HepG2 (cell line): ENCODE results near the gene LMX1B.

Experiments
- ATF3 ChIP-seq: sonication (generic); formaldehyde crosslinking; IDR thresholded peaks from 2 replicates; pipeline ENCODE4 v1.4.0; 2020; ENCODE audit warnings: missing genetic modification reagents
- CEBPB ChIP-seq: IDR thresholded peaks from 2 replicates; pipeline ENCODE4 v1.6.1; 2011; ENCODE audit warnings: low read depth, low read length, improper control_type of control experiment, borderline replicate concordance
- EZH2 ChIP-seq: conservative IDR thresholded peaks from 2 replicates; pipeline ENCODE4 v1.6.1; 2012; ENCODE audit warnings: mild to moderate bottlenecking, low read depth, low read length, moderate library complexity
- GATAD2A ChIP-seq: IDR thresholded peaks from 2 replicates; pipeline ENCODE4 v1.6.1; 2016
- HDAC2 ChIP-seq: sonication (generic); formaldehyde crosslinking; IDR thresholded peaks from 2 replicates; pipeline ENCODE4 v1.4.0; 2020; ENCODE audit warnings: missing genetic modification reagents
- MAFG ChIP-seq: sonication (generic); formaldehyde crosslinking; IDR thresholded peaks from 2 replicates; pipeline ENCODE4 v1.5.1; 2020; ENCODE audit warnings: mild to moderate bottlenecking, missing genetic modification reagents
- POLR2AphosphoS5 ChIP-seq: IDR thresholded peaks from 2 replicates; pipeline ENCODE4 v1.6.1; 2012; ENCODE audit warnings: low read depth, low read length
- TF ChIP-seq, protein P1 (sequence below): sonication (generic); formaldehyde crosslinking; IDR thresholded peaks from 2 replicates; pipeline ENCODE4 v1.5.0; 2020; ENCODE audit warnings: mild to moderate bottlenecking, missing genetic modification reagents, moderate library complexity

GRCh38 chr9:126665644-126666035 is 51.9 kb downstream of the LMX1B start:
- TF ChIP-seq CEBPB (no peak), HDAC2 (CRISPR knock-in tag) (no peak), ATF3 (CRISPR knock-in tag) (no peak), MAFG (CRISPR knock-in tag) (no peak), POLR2AphosphoS5 (no peak), EZH2 (no peak), GATAD2A (CRISPR knock-in tag) (no peak)
- TF ChIP-seq, protein P1, sequence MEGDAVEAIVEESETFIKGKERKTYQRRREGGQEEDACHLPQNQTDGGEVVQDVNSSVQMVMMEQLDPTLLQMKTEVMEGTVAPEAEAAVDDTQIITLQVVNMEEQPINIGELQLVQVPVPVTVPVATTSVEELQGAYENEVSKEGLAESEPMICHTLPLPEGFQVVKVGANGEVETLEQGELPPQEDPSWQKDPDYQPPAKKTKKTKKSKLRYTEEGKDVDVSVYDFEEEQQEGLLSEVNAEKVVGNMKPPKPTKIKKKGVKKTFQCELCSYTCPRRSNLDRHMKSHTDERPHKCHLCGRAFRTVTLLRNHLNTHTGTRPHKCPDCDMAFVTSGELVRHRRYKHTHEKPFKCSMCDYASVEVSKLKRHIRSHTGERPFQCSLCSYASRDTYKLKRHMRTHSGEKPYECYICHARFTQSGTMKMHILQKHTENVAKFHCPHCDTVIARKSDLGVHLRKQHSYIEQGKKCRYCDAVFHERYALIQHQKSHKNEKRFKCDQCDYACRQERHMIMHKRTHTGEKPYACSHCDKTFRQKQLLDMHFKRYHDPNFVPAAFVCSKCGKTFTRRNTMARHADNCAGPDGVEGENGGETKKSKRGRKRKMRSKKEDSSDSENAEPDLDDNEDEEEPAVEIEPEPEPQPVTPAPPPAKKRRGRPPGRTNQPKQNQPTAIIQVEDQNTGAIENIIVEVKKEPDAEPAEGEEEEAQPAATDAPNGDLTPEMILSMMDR: no peak
